ENCODE data around the gene PRM1. TPM values are rescaled to one million over a fixed set of nuclear protein-coding genes. Genes with fewer than 3 reads are reported as not detected.

Gene PRM1
- total and polyA plus RNA-seq, 2 of the 13 experiments (the other 11 are each of a cell fraction or from before 2014, with no cell fraction given), result not detected

GRCh38 chr16:11299865-11300559 is 18.9 kb upstream of the PRM1 start:
- 30% methylated on average over 6 of the region's 6 CpGs for WGBS (ENCODE audit: low lambda C conversion rate)
- TF ChIP-seq RBM39 (IDR thresholded peaks at IDR 0.05; ENCODE audit: low read depth, low read length, poor library complexity, severe bottlenecking) (no peak), ZFYVE20 (CRISPR knock-in tag; IDR thresholded peaks at IDR 0.05; ENCODE audit: borderline replicate concordance, low read depth) (no peak), ZC3H13 (CRISPR knock-in tag; IDR thresholded peaks at IDR 0.05) (no peak), ZKSCAN1 (IDR thresholded peaks at IDR 0.05; ENCODE audit: low read length) (no peak), PRDM10 (CRISPR knock-in tag; IDR thresholded peaks at IDR 0.05; ENCODE audit: low read depth) (no peak), ZNF180 (CRISPR knock-in tag; IDR thresholded peaks at IDR 0.05; ENCODE audit: borderline replicate concordance, low read depth) (no peak), RBFOX2 (IDR thresholded peaks at IDR 0.05; ENCODE audit: low read depth, low read length) (no peak), JUN (CRISPR knock-in tag; IDR thresholded peaks at IDR 0.05) (no peak), THRA (CRISPR knock-in tag; IDR thresholded peaks at IDR 0.05; ENCODE audit: borderline replicate concordance) (no peak), RFXAP (CRISPR knock-in tag; IDR thresholded peaks at IDR 0.05; ENCODE audit: borderline replicate concordance) (no peak), KLF15 (CRISPR knock-in tag; IDR thresholded peaks at IDR 0.05; ENCODE audit: borderline replicate concordance) (no peak), ZNF501 (CRISPR knock-in tag; IDR thresholded peaks at IDR 0.05) (no peak), TEAD3 (CRISPR knock-in tag; optimal IDR thresholded peaks at IDR 0.05; ENCODE audit: borderline replicate concordance) (no peak), KAT2B (IDR thresholded peaks at IDR 0.05; ENCODE audit: borderline replicate concordance, low read depth, low read length) (no peak), ZNF281 (CRISPR knock-in tag; IDR thresholded peaks at IDR 0.05; ENCODE audit: borderline replicate concordance) (no peak), ATAD3A (CRISPR knock-in tag; IDR thresholded peaks at IDR 0.05) (no peak)

More at GRCh38 chr16:11299865-11300559, 18.9 kb upstream of the PRM1 start:
- no peak overlapping the region; the same call in 1 of the 2 replicates for H3K9ac ChIP-seq (ENCODE audit: insufficient read depth, low read depth, low read length)
- no TSS peak for BruUV-seq (replicated peaks)
- H3K27me3 ChIP-seq (ENCODE audit: control insufficient read depth in 1 of 2, insufficient read depth in 2 of 2, low read length in 2 of 2), result no peaks in the 10 kb centered on the region
- no peak for ATAC-seq
- H3K79me2 ChIP-seq (ENCODE audit: insufficient read depth, low read length), result no peaks in the 10 kb centered on the region
- peaks cover 90% of the 10 kb centered on the region for H3K4me1 ChIP-seq (ENCODE audit: insufficient read depth, low read length)
- CTCF ChIA-PET (ENCODE audit: low intra/inter-chr PET ratio, low total read pairs), result no interaction called here
- in situ Hi-C loops (cut with HindIII; ENCODE audit: extremely low pct_ligation_motif_present, low pct_unique_long_range_greater_than_20kb), result no loop called here
- DNase-seq (ENCODE audit: low spot score), result no peak
- H3K36me3 ChIP-seq (replicated peaks in 1 of 2; ENCODE audit: control insufficient read depth in 1 of 2, insufficient read depth in 2 of 2, low read length in 2 of 2), result no peaks in the 10 kb centered on the region
- peak overlapping the region; percentile 54 for H3K4me2 ChIP-seq (ENCODE audit: low read depth, low read length)
- peak overlapping the region; percentile 14 for H3K27ac ChIP-seq (ENCODE audit: extremely low read length, insufficient read depth, low read length)
- intact Hi-C loops (cut with micrococcal nuclease; ENCODE audit: unreplicated experiment), result loop anchor here (5.0 kb wide), 2 partner anchors 43 to 193 kb away; partner anchors contain the start of gene SOCS1
- no peak for FAIRE-seq
- no peaks in the 10 kb centered on the region for H4K20me1 ChIP-seq (ENCODE audit: insufficient read depth, low read length)
- no peaks in the 10 kb centered on the region for H3K9me3 ChIP-seq (ENCODE audit: low read length)
- no peak overlapping the region for H3K4me3 ChIP-seq (replicated peaks in 1 of 3; ENCODE audit: insufficient read depth in 1 of 3, low read depth in 2 of 3, low read length in 3 of 3)
- POLR2A ChIA-PET, result interaction anchor here (0.7 to 6.2 kb wide), 4 partner anchors 8 to 43 kb away, joined by 3 to 167 read pairs (median 74); partner anchors contain the start of genes PRM3 and SOCS1
- H2AFZ ChIP-seq (ENCODE audit: low read length), result no peak overlapping the region
